ENCODE results near the gene DGKH. TPM values are rescaled to one million over a fixed set of nuclear protein-coding genes. Genes with fewer than 3 reads are reported as not detected.

The DGKH gene
- total RNA-seq, 1 donor from 2014 or later, result 19.9 TPM

GRCh38 chr13:42283574-42283973, 235.1 kb downstream of the DGKH start:
- ATAC-seq (no peak), DNase-seq (ENCODE audit: low spot score) (no peak)
- intact Hi-C loops (cut with DNase I), result no loop called here

DNA sequence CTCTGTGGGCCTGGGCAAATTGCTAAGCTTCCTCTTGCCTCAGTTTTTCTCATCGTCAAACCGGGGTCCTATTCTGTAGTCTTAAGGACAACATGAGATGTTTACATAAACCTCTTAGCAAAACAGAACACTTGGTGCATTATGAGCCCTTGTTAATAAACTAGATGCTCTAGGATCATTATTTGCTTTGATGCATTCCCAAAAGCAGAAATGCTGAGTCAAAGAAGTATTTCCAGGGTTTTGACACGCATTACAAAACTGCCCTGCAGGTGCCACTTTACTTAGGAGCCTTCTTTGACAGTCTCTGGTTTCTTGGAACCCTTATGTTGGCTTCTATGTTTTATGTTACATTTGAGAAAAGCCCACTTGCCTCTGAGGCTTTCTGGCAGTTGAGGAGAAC, 235.6 kb downstream of the DGKH start:
- intact Hi-C loops (cut with DNase I), result no loop called here
- no peak for DNase-seq (ENCODE audit: low spot score)
- no peak for ATAC-seq

Other genes with a start within 250 kb of the DGKH start
- gene VWA8, start 87.5 kb upstream of the DGKH start, total RNA-seq, result 21.4 TPM
- 62.2 TPM for gene AKAP11, start 223.5 kb downstream of the DGKH start, total RNA-seq

Data from sciatic nerve (tissue), 2 donors.